ENCODE results near the gene TCF15.

- TF ChIP-seq CTCF (IDR thresholded peaks at IDR 0.05 in 4 of 5, conservative IDR thresholded peaks at IDR 0.05 in 1 of 5) (no peak), POLR2A (IDR thresholded peaks at IDR 0.05) (no peak)
Observed at GRCh38 chr20:588932-589672, 21.0 kb downstream of the TCF15 start.

Measured in gastrocnemius medialis (tissue), 4 donors.